ENCODE results near the gene GLYATL1. TPM values are rescaled to one million over a fixed set of nuclear protein-coding genes. Genes with fewer than 3 reads are reported as not detected.
A peak's percentile ranks its signal among the peaks of the same experiment; 100 is the strongest.

GLYATL1 gene, protein sequence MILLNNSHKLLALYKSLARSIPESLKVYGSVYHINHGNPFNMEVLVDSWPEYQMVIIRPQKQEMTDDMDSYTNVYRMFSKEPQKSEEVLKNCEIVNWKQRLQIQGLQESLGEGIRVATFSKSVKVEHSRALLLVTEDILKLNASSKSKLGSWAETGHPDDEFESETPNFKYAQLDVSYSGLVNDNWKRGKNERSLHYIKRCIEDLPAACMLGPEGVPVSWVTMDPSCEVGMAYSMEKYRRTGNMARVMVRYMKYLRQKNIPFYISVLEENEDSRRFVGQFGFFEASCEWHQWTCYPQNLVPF
- total RNA-seq: under 1 TPM in 1 of 6 donors, not detected in 5; 0.27 TPM

DNA sequence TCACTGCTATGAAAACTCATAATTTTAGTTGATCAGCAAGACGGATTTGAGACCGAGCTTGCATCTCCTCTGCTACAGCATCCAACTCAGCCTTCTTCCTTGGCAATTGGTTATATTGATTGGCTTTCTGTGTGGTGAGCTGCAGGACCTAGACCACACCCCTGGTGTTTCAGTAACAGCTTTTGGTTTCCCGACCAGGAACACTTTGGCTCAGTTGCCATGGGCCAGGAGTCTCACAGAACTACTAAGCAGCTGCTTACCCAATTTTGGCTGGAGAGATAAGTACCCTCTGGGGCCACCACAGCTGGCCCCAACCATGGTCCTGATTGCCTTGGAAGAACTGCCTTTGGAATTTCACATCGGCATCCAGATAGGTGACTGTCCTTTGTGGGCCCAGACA, at the start of gene GLYATL1:
TSS of gene GLYATL1 (plus strand) at position 212 of the 400 bp plus-strand sequence. CDS start 7,600 bp downstream, outside the sequence.
- no peak within 1 kb of the TSS for H3K27ac ChIP-seq
- WGBS, 2 donors: 72 to 89% methylated on average over 3 to 4 of the region's 4 CpGs

DNA sequence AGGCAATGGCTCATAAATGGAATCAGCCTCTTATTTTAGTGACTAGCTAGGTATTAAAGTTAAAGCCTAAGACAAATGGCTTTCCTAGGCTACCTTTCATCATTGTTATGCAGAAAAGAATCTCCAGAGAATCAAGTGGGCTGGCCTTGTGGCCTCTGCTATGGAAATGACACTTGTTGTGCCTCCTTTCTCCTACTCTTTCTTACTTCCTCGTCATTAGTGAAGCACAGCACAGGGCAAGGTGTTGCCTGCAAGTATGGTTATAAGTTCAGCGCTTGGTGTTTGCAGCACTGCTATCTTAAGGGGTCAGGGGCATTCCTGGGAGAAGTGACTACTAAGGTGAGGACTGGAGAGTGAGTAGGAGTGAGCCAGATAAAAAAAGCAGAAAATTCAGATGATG, 45.4 kb upstream of the GLYATL1 start:
- no peak for ATAC-seq (ENCODE audit: low FRiP score in 2 of 2)

More for the DNA sequence above, at the start of gene GLYATL1:
- DNase-seq: no peak
- Histone ChIP-seq H3K4me1 (no peaks in the 10 kb centered on the region), H3K27me3 (no peaks in the 10 kb centered on the region), H3K9me3 (no peaks in the 10 kb centered on the region), H3K4me3 (no peak within 1 kb of the TSS), H3K36me3 (no peaks in the 10 kb centered on the region)
- no peak for ATAC-seq (ENCODE audit: low FRiP score in 2 of 2)
- TF ChIP-seq, protein P1, sequence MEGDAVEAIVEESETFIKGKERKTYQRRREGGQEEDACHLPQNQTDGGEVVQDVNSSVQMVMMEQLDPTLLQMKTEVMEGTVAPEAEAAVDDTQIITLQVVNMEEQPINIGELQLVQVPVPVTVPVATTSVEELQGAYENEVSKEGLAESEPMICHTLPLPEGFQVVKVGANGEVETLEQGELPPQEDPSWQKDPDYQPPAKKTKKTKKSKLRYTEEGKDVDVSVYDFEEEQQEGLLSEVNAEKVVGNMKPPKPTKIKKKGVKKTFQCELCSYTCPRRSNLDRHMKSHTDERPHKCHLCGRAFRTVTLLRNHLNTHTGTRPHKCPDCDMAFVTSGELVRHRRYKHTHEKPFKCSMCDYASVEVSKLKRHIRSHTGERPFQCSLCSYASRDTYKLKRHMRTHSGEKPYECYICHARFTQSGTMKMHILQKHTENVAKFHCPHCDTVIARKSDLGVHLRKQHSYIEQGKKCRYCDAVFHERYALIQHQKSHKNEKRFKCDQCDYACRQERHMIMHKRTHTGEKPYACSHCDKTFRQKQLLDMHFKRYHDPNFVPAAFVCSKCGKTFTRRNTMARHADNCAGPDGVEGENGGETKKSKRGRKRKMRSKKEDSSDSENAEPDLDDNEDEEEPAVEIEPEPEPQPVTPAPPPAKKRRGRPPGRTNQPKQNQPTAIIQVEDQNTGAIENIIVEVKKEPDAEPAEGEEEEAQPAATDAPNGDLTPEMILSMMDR (IDR thresholded peaks at IDR 0.05): no peak
- TF ChIP-seq EP300 (IDR thresholded peaks at IDR 0.05) (no peak), POLR2A (IDR thresholded peaks at IDR 0.05) (no peak), POLR2AphosphoS5 (IDR thresholded peaks at IDR 0.05) (no peak)

DNA sequence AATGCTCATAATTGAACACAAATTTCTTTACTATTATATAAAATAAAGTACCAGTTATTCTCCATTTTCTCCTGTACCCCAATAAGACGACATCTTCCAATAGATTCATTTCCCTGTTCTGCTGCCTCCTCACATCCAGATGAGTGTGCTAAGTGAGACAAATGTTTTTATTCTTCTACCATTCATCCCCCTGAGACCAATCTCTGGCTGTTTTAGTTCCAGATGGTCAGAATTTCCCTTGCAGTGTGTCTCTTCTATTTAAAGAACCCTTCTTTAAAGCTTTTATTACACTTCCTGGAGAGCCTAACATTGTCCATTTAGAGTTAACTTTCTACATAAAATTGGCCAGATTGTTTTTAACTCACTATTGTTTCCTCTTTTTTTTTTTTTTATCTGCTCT, 41.2 kb upstream of the GLYATL1 start:
- H3K4me3 ChIP-seq: no peak overlapping the region
- H3K27me3 ChIP-seq: no peaks in the 10 kb centered on the region
- H3K4me1 ChIP-seq: peaks cover 0 to 6% (median 0%) of the 10 kb centered on the region in 4 donors
- no peak overlapping the region for H3K27ac ChIP-seq
- DNase-seq (no peak), ATAC-seq (ENCODE audit: low FRiP score in 2 of 2) (no peak)
- TF ChIP-seq, protein P1 (IDR thresholded peaks at IDR 0.05): no peak
- TF ChIP-seq EP300 (IDR thresholded peaks at IDR 0.05) (no peak), POLR2AphosphoS5 (IDR thresholded peaks at IDR 0.05) (no peak), POLR2A (IDR thresholded peaks at IDR 0.05) (no peak)
- H3K36me3 ChIP-seq: no peaks in the 10 kb centered on the region
- WGBS, 2 donors: 61 to 68% methylated on average over 1 of the region's 1 CpG
- H3K9me3 ChIP-seq: no peaks in the 10 kb centered on the region

More for the DNA sequence above, 45.4 kb upstream of the GLYATL1 start:
- Histone ChIP-seq H3K4me1 (no peaks in the 10 kb centered on the region), H3K36me3 (no peaks in the 10 kb centered on the region), H3K27me3 (no peaks in the 10 kb centered on the region), H3K27ac (no peak overlapping the region), H3K4me3 (no peak overlapping the region), H3K9me3 (no peaks in the 10 kb centered on the region)
- 86 to 87% methylated on average over 2 of the region's 2 CpGs for WGBS, 2 donors
- TF ChIP-seq EP300 (IDR thresholded peaks at IDR 0.05) (no peak), POLR2A (IDR thresholded peaks at IDR 0.05) (no peak), POLR2AphosphoS5 (IDR thresholded peaks at IDR 0.05) (no peak)
- TF ChIP-seq, protein P1 (IDR thresholded peaks at IDR 0.05): no peak
- no peak for DNase-seq

DNA sequence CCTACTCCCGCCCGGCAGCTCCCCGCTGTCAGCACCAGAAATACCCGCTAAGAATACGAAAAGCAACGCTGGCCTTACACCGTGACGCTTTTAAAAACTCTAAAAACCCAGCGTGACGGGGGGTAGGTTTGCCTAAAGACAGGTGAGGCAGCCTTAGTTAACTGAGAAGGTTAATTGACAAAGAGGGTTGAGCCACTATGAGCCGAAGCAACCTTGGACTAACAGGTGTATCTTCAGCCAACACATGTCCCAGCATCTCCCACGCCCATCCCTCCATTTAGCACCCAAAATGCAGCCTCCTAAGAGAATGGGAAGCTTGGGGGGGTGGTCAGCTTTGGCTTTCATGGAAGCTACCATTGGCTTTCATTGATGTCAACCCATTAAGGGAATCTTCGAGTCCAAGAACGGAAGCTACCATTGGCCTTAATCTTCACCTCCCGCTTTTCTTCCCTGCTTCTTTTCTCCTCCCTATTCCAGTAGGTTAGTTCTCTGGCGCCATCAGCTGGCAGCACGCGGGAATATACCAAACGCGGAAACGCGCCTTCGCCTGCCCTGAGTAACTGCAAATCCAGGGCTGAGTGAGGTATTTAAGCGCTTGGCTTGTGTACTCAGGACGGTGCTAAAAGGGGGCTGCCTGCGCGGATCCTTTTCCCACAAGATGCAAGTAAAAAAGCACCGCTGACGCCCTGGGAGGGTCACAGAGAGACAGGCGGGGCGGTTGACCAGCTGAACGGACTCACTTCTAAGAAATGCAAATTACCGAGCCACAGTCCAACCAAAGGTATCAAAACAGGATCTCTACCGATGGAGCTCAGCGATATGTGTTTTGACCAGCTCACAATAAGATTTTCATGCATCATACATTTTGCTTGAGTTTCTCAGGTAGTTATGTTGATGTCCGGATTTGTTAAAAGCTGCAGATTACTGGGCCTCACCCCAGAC, 38.5 kb upstream of the GLYATL1 start:
- no peaks in the 10 kb centered on the region for H3K9me3 ChIP-seq
- H3K4me3 ChIP-seq: no peak overlapping the region
- TF ChIP-seq POLR2A (IDR thresholded peaks at IDR 0.05) (no peak), POLR2AphosphoS5 (IDR thresholded peaks at IDR 0.05) (no peak)
- TF ChIP-seq, protein P1 (IDR thresholded peaks at IDR 0.05): peak; percentile 25 to 53 (median 36)
- H3K27ac ChIP-seq: no peak overlapping the region
- peak; percentile 44 to 74 for ATAC-seq (ENCODE audit: low FRiP score in 2 of 2)
- peaks cover 0 to 6% (median 2%) of the 10 kb centered on the region in 4 donors for H3K27me3 ChIP-seq
- DNase-seq: peak; percentile 63
- H3K4me1 ChIP-seq: peaks cover 6 to 15% (median 9%) of the 10 kb centered on the region in 4 donors
- WGBS, 2 donors: 32 to 36% methylated on average over 36 of the region's 36 CpGs
- no peaks in the 10 kb centered on the region for H3K36me3 ChIP-seq
